Forelimb muscle (tissue), 1 donor: ENCODE results near the gene SULT1A2. TPM values are rescaled to one million over a fixed set of nuclear protein-coding genes. Genes with fewer than 3 reads are reported as not detected.
"Not testable (repeated sequence)": the region's sequence is repeated elsewhere in the genome, so short reads cannot be mapped to it uniquely, and the experiment has no call there.

Experiments
- DNase-seq: peaks from one replicate; pipeline ENCODE4 v3.0.0-alpha.2; 2013; ENCODE audit warnings: low read depth
- polyA plus RNA-seq: library from polyadenylated mRNA; unstranded; fragments of 120-200 nt; gene quantifications from one replicate; pipeline ENCODE4 v1.2.1, GENCODE V29; 2013; ENCODE audit not compliant: insufficient read length

SULT1A2 gene
- 0.66 TPM for polyA plus RNA-seq

DNA sequence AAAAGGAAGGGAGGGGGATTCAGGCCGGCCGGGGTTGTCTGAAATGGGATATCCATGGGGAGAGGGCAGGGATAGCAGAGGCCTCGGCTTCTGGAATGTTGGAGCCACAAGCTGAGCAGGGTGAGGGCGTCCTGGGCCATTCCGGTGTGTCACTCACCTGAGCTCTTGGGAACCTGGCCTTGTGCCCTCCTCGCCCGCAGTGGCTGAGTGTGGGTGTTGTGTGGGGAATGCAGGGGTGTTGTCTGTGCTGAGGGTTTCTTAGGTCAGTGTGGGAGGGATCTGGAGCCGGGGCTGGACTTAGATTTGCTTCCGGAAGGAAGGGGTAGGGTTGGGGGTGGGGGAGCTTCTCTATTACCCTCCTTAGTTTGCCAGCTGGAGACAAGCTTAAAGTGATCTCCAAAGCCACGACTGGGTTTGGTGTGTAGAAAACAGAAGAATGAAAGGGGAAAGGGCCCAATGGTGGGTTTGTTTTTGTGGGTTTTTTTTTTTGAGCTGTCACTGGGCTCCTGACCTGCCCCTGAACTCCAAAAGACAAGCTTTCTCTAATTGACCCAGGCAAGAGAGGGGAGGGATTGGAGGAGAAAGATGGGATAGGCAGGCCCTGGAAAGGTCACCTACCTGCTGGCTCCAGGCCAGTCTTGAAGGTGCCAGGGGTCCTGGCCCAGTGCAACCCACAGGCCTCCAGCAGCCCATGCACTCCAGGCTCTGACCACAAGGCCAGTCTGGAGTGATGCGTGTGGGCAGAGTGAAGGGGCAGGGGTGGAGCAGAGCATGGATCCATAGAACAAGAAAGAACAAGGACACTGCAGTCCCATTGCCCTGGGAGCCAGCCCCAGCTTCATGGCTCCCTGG is at the start of gene SULT1A2:
TSS of gene SULT1A2 (minus strand) at position 211 of the 852 bp plus-strand sequence. CDS start 1,120 bp downstream, outside the sequence.
- DNase-seq: no peak

- DNase-seq: not testable (repeated sequence)
Measured at GRCh38 chr16:28639959-28640358, 43.1 kb upstream of the SULT1A2 start.

DNA sequence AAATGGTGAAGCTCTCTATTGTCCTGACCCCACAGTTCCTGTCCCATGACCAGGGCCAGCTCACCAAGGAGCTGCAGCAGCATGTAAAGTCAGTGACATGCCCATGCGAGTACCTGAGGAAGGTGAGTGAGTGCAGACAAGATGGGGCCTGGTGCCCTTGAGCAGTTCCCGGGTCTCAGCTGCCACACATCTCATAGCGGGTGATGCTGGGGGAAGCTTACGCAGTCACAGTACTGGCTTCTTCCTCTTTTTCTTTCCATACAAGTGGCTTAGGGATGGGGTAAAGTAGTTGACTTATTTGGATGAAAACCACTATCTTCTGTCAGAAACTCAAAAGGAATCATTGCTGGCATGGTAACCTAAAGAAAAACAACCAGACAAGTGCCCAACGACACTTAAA is 41.5 kb upstream of the SULT1A2 start:
- DNase-seq: not testable (repeated sequence)

- not testable (repeated sequence) for DNase-seq
Measured at GRCh38 chr16:28637765-28638164, 40.9 kb upstream of the SULT1A2 start, which contains the start of gene NPIPB8. NPIPB8 (plus strand) TSS chr16:28638065; CDS start chr16:28638361, 296 bp downstream.

DNA sequence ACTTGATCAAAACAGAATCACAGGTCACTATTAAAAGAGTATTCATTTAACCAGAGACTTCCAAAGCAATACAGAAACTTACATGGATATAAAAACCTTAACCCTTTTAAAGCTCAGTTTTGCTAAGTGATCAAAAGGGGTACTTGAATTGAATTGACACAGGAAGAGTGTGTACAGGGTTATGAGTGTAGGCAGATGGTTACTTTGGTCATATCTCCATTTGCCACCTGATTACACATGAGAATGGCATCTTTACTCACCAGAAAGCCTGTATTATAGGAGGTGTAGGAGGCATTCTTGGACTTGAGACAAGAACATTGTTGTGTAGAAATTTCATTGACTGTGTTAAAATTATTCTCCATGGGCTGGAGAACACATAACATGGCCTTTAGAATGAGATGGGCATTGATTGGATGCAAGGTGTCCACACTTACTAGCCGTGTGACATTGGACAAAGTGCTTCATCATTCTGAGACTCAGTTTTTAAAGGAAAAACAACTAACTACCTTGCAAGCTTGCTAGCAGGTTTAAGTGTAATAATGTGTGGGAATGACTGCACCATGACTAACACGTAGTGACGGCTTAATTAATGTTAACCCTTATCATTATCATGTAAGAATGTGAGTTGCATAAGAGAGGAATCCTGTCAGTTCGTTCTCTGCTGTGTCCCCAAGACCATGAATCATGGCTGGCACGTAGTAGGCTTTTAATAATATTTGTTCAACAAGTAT is 39.4 kb upstream of the SULT1A2 start:
- not testable (repeated sequence) for DNase-seq

DNA sequence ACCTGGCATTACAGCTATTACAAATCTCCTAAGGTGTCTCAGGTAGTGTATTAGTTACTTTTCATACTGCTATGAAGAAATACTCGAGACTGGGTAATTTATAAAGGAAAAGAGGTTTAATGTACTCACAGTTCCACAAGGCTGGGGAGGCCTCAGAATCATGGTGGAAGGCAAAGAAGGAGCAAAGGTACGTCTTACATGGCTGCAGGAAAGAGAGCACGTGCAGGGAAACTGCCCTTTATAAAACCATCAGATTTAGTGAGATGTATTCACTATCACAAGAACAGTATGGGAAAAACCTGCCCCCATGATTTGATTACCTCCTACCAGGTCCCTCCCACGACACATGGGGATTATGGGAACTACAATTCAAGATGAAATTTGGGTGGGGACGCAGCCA is 34.1 kb upstream of the SULT1A2 start:
- DNase-seq: not testable (repeated sequence)

DNA sequence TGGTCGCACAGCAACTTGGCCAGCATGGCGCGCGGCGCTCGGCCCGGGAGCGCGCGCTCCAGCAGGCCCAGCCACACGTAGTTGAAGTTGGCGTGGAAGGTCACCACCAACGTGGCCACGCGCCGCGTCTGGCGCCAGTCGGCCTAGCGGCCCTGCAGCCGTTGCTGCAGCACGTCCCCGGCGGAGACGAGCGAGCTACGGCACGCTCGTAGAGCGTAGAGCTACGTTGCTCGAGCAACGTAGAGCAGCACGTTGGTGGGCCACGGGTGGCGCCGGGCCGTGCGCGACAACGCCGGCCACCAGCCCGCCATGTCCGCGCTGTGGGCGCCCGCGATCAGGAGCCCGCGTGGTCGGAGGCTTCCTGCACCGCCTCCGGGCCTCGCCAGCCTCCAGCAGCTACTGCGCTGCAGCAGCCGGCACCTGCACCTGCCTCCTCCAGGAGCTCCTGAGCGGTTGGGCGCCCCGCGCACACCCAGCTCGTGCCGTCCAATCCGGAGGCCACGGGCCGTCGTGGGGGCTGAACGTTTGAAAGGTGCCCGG is 26.4 kb upstream of the SULT1A2 start:
- no peak for DNase-seq

- not testable (repeated sequence) for DNase-seq
Measured at GRCh38 chr16:28622532-28623171, 25.8 kb upstream of the SULT1A2 start.

GRCh38 chr16:28621481-28622155 is 24.8 kb upstream of the SULT1A2 start:
- no peak for DNase-seq

DNA sequence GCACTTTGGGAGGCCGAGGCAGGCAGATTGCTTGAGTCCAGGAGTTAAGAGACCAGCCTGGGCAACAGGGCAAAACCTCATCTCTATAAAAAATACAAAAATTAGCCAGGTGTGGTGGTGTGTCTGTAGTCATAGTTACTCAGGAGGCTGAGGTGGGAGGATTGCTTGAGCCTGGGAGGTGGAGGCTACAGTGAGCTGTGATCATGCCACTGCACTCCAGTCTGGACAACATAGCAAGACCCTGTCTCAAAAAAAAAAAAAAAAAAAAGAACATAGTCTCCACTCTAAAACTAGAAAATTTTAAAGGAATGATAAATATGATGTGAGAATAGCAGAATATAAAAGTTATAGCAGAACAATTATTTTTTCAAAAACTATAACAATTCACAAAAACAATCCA is 23.5 kb upstream of the SULT1A2 start:
- DNase-seq: not testable (repeated sequence)

GRCh38 chr16:28617874-28618273 is 21.0 kb upstream of the SULT1A2 start:
- DNase-seq: no peak

- DNase-seq: no peak
Measured at GRCh38 chr16:28616636-28617035, 19.8 kb upstream of the SULT1A2 start.

DNA sequence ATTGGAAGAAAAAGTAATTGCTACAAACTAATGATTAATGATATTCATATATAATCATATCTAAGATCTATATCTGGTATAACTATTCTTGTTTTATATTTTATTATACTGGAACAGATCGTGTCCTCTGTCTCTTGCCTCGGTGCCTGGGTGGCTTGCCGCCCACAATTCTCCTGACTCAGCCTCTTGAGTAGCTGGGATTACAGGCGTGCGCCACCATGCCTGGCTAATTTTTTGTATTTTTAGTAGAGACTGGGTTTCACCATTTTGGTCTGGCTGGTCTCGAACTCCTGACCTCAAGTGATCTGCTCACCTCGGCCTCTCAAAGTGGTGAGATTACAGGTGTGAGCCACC is 19.4 kb upstream of the SULT1A2 start:
- not testable (repeated sequence) for DNase-seq

- not testable (repeated sequence) for DNase-seq
Measured at GRCh38 chr16:28615486-28616223, 18.8 kb upstream of the SULT1A2 start.

DNA sequence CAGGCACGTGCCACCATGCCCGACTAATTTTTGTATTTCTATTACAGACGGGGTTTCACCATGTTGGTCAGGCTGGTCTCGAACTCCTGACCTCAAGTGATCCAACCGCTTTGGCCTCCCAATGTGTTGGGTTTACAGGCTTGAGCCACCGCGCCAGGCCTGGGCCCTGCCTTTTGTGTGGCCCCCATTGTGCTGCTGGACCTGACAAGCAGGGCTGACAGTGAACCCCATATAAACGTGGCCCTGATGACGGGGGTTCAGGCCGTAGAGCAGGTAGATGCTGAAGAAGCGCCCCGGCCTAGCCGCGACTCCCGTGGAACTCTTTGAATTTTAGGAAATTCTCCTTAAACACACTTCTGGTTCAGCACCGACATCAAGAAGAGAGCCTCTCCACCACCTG is 17.7 kb upstream of the SULT1A2 start:
- DNase-seq: not testable (repeated sequence)

DNA sequence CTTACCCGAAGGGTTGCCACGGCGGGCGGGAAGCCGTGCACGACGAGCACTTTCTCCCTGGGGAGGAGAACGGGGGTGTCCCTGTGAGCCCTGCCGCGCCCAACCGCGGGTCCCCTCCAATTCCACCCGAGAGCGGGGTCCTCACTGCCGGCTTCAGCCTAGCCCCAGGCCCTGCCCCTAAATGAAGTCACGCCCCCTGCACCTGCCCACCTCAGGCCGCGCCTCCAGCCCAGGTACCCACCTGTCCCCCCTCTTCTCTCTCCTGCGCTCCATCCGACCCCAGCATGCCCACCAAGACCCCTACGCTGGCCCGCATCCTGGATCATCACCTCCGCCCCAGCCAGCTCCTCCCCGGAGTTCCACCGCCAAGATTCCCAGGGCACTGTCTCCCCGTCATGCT is 17.1 kb upstream of the SULT1A2 start:
- not testable (repeated sequence) for DNase-seq

DNA sequence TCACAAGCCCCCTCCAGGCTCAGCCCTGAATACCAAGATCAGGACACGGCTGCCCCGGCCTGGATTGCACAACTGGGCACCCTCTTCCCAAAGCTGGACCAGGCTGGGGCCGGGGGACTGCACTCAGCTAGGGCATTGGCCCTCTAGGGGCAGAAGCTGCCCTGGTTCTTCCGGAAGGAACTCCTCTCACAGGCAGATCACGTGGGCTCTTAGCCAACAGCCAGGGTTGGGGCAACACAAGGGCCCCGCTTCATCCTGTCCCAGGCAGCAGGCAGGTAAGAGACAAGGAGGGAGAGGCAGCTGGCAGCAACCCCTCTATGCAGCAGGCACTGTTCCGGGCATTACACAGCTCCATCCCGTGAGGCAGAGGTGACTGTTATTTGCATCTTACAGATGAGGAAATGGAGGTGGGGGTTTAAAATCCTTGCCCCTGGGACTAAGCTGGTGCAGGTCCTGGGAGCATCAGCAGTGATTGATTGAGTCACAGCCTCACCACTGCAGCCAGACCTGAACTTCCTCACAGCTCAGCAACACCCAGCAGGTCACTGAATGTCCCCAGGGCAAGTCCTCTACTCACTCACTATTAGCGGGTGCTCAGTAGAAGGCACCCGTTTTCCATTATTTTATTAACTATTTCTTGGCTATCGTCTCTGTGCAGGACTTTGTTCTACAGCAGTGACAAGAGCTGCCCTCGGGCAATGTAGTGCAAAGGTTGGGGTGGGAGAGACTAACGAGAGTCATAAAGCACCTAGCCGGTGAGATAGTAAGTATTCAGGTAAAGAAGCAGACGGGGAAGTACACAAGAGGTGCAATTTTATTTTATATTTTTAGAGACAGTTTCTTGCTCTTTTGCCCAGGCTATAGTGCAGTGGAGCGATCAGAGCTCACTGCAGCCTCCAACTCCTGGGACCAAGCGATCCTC is 15.8 kb upstream of the SULT1A2 start:
- not testable (repeated sequence) for DNase-seq

DNA sequence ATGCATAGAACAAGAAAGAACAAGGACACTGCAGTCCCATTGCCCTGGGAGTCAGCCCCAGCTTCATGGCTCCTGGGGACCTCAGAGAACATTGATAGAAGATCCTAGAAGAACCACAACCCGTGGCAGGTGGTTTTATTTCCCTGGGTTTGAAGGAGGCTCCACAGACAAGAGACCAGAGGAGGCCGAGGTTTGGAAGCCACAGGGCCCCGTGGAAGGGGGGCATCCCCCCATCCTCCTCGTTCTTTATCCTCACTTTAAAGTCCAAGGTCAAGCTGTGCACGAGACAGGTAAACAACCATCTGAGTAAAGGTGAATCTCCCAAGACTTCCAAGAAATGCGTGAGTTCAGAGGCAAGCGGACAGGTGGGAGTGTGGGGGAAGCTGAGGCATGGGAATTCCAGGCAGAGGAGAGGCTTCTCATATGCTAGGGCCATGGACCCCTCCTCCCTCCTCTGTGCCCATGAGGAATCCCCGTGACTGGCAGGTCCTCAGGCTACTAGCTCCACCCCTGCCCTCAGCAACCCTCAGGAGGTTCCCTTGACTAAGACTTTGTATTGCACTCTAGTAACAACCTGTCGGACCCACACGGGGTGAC is 13.8 kb upstream of the SULT1A2 start:
- no peak for DNase-seq
